GM12878 (cell line): ENCODE measurements around the gene BIN1. TPM values are rescaled to one million over a fixed set of nuclear protein-coding genes. Genes with fewer than 3 reads are reported as not detected.

Experiments
- ATAC-seq: fragments of 200-7000 bp; cut with Tn5 transposase; 3 replicates; pipeline ENCODE4 v1.9.1; 2020; ENCODE audit warnings: mild to moderate bottlenecking, moderate library complexity
- BruUV-seq: library from RNA; stranded (reverse); fragments of 400-500 nt; replicated peaks from 2 replicates; lab custom pipeline; 2021; lab: Mats Ljungman, UMichigan
- CTCF ChIA-PET: fragments of 300-600 bp; sonication (Branson Sonifier 250); formaldehyde crosslinking; extraction: SDS; loops from one replicate; lab custom pipeline; 2021; ENCODE audit warnings: inconsistent platforms; lab: Yijun Ruan, JAX
- POLR2A ChIA-PET: fragments of 350-600 bp; formaldehyde crosslinking; extraction: SDS; loops from one replicate; lab custom pipeline; 2021; ENCODE audit warnings: inconsistent platforms; lab: Charles Lee
- RAD21 ChIA-PET: fragments of 300-600 bp; sonication (Branson Sonifier 250); formaldehyde crosslinking; loops from one replicate; lab custom pipeline; 2023; ENCODE audit warnings: antibody characterized with exemption; ENCODE audit not compliant: unreplicated experiment; lab: Charles Lee
- SMC1A ChIA-PET: fragments of 300-600 bp; sonication (Branson Sonifier 250); formaldehyde crosslinking; loops from one replicate; lab custom pipeline; 2023; ENCODE audit not compliant: unreplicated experiment, uncharacterized antibody; lab: Charles Lee
- DNase-seq: peaks from one replicate; pipeline ENCODE4 v3.0.0-alpha.2; 2011; ENCODE audit warnings: low read depth, low spot score
- FAIRE-seq: peaks from 3 replicates; lab custom pipeline; 2011; peaks lifted over from hg19 to GRCh38; lab: Jason Lieb, UNC
- H2AFZ ChIP-seq: 2 replicates; pipeline ENCODE4 v1.6.0; 2011; ENCODE audit warnings: low read depth, low read length, control low read depth; ENCODE audit not compliant: control insufficient read depth
- H3K27ac ChIP-seq: 2 replicates; pipeline ENCODE4 v1.5.1; 2011; ENCODE audit warnings: control low read depth; ENCODE audit not compliant: control insufficient read depth, insufficient read depth
- H3K27me3 ChIP-seq, 2 experiments: replicated peaks in 1 of 2; 2 replicates each; pipeline versions ENCODE4 v1.6.0 to v1.6.1; 2011; ENCODE audit warnings: low read length in 1 of 2; ENCODE audit not compliant: control insufficient read depth in 2 of 2, insufficient read depth in 2 of 2
- H3K36me3 ChIP-seq, 2 experiments: 2 replicates each; pipeline ENCODE4 v1.5.1; 2011; ENCODE audit warnings: low read length in 1 of 2; ENCODE audit not compliant: control insufficient read depth in 2 of 2, insufficient read depth in 2 of 2
- H3K4me1 ChIP-seq: 2 replicates; pipeline ENCODE4 v1.6.1; 2011; ENCODE audit warnings: mild to moderate bottlenecking, low read length, moderate library complexity, mixed read lengths; ENCODE audit not compliant: control insufficient read depth, insufficient read depth
- H3K4me2 ChIP-seq: 2 replicates; pipeline ENCODE4 v1.6.0; 2011; ENCODE audit warnings: control low read depth; ENCODE audit not compliant: control insufficient read depth, insufficient read depth
- H3K4me3 ChIP-seq: fragments of 200-600 bp; sonication (generic); 2 replicates; pipeline ENCODE4 v1.5.1; 2016
- H3K79me2 ChIP-seq: 2 replicates; pipeline ENCODE4 v1.6.0; 2011; ENCODE audit warnings: low read length; ENCODE audit not compliant: control insufficient read depth, insufficient read depth
- H3K9ac ChIP-seq: 2 replicates; pipeline ENCODE4 v1.8.0; 2011; ENCODE audit warnings: low read length, control low read depth, mixed read lengths; ENCODE audit not compliant: control insufficient read depth, insufficient read depth
- H3K9me3 ChIP-seq: replicated peaks from 3 replicates; pipeline ENCODE4 v1.5.1; 2011; ENCODE audit warnings: mild to moderate bottlenecking, low read length; ENCODE audit not compliant: control insufficient read depth, insufficient read depth
- H4K20me1 ChIP-seq: 2 replicates; pipeline ENCODE4 v1.6.0; 2011; ENCODE audit not compliant: control insufficient read depth, insufficient read depth
- SIN3A ChIP-seq: IDR thresholded peaks from 2 replicates; pipeline ENCODE4 v1.6.1; 2012; ENCODE audit warnings: low read depth, low read length, improper control_type of control experiment
- WGBS: methylation state at CpG from one replicate; pipeline ENCODE4 v1.1.6; 2016; ENCODE audit warnings: low lambda C conversion rate; ENCODE audit not compliant: insufficient replicate concordance, insufficient coverage; ENCODE audit errors: missing lambda C conversion rate; 5-methylcytosine and 5-hydroxymethylcytosine counted together
- in situ Hi-C: fragments of 300-500 bp; cut with MboI; formaldehyde crosslinking; loops from 9 replicates; pipeline ENCODE4 v1.14.3; 2018; ENCODE audit warnings: mixed read lengths
- intact Hi-C: fragments of 100-400 bp; cut with micrococcal nuclease; formaldehyde crosslinking; loops from one replicate; pipeline ENCODE4 v1.14.2; 2022; ENCODE audit not compliant: unreplicated experiment
- polyA plus RNA-seq, 11 experiments: library from polyadenylated mRNA; depleted of rRNA in 4 of 11; unstranded in 6 of 11; stranded (reverse) in 5 of 11; fragments of >200 nt; fragmentation: Nextera tagmentation in 4 of 11; fragmentation: Illumina TruSeq in 1 of 11; extraction: Ambion mirVana in 4 of 11; extraction: Trizol in 1 of 11; gene quantifications; 1 replicate in 1 of 11; 2 replicates in 10 of 11; pipeline versions ENCODE4 v1.2.1 to v1.2.3, GENCODE V29; 2011 to 2016; ENCODE audit warnings: inconsistent platforms in 2 of 11, missing spikeins in 2 of 11, low read depth in 1 of 11
- total RNA-seq, 4 experiments: library from RNA; depleted of rRNA in 3 of 4; stranded (reverse); fragments of >200 nt in 3 of 4; fragmentation: Illumina TruSeq in 1 of 4; extraction: Trizol in 1 of 4; gene quantifications; 2 replicates each; pipeline versions ENCODE4 v1.2.1 to v1.2.3, GENCODE V29; 2013 to 2021
- TF ChIP-seq, protein P1 (sequence below): fragments of 450-650 bp; IDR thresholded peaks from 2 replicates; pipeline ENCODE4 v1.6.1; 2017; ENCODE audit warnings: borderline replicate concordance
- TF ChIP-seq, protein P2 (sequence below): IDR thresholded peaks from 2 replicates; pipeline ENCODE4 v1.6.1; 2011; ENCODE audit warnings: borderline replicate concordance, low read depth, mild to moderate bottlenecking, moderate library complexity, low read length; ENCODE audit not compliant: insufficient read depth, poor library complexity, severe bottlenecking
- TF ChIP-seq, protein P3 (sequence below): IDR thresholded peaks from 2 replicates; pipeline ENCODE4 v1.6.1; 2011; ENCODE audit warnings: mild to moderate bottlenecking, low read depth, low read length, moderate library complexity; ENCODE audit not compliant: insufficient replicate concordance
- TF ChIP-seq, protein P4 (sequence below): IDR thresholded peaks from 2 replicates; pipeline ENCODE4 v1.6.1; 2012; ENCODE audit warnings: low read depth, low read length, improper control_type of control experiment

BIN1 gene
- total and polyA plus RNA-seq, 10 of the 15 experiments (the other 5 are each of a cell fraction or from before 2014, with no cell fraction given) = 0.32 to 21.3 (median 11.2) TPM

DNA sequence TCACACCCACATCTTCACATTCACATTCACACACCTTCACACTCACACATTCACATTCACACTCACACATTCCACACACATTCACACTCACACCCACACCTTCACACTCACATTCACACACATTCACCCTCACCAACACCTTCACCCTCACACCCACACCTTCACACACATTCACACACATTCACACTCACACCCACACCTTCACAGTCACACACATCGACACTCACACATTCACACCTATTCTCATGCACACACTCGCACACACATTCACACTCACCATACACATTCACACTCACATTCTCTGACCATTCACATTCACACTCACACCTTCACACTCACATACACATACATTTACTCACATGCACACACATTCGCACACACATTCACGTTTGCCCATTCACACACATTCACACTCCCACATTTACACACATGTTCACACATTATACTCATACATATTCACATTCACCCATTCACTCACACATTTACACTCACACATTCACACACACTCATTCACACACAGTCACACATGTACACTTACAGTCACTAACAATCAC is 62.7 kb downstream of the BIN1 start:
- in situ Hi-C loops = no loop called here
- no peak overlapping the region for H3K4me3 ChIP-seq
- no peaks in the 10 kb centered on the region for H3K79me2 ChIP-seq
- no peaks in the 10 kb centered on the region for H3K36me3 ChIP-seq
- SMC1A ChIA-PET = no interaction called here
- no peak overlapping the region for H3K4me2 ChIP-seq
- no peak overlapping the region for H3K9ac ChIP-seq
- H4K20me1 ChIP-seq = no peaks in the 10 kb centered on the region
- RAD21 ChIA-PET = no interaction called here
- ATAC-seq (no peak), FAIRE-seq (peak; percentile 59), DNase-seq (no peak)
- WGBS = 75% methylated on average over 4 of the region's 4 CpGs
- BruUV-seq = no TSS peak
- H3K27ac ChIP-seq = no peak overlapping the region
- intact Hi-C loops = no loop called here
- TF ChIP-seq, protein P1, sequence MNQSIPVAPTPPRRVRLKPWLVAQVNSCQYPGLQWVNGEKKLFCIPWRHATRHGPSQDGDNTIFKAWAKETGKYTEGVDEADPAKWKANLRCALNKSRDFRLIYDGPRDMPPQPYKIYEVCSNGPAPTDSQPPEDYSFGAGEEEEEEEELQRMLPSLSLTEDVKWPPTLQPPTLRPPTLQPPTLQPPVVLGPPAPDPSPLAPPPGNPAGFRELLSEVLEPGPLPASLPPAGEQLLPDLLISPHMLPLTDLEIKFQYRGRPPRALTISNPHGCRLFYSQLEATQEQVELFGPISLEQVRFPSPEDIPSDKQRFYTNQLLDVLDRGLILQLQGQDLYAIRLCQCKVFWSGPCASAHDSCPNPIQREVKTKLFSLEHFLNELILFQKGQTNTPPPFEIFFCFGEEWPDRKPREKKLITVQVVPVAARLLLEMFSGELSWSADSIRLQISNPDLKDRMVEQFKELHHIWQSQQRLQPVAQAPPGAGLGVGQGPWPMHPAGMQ = 0 out of 2 replicates have a peak, but pooled peaks have one; percentile 5
- TF ChIP-seq, protein P2, sequence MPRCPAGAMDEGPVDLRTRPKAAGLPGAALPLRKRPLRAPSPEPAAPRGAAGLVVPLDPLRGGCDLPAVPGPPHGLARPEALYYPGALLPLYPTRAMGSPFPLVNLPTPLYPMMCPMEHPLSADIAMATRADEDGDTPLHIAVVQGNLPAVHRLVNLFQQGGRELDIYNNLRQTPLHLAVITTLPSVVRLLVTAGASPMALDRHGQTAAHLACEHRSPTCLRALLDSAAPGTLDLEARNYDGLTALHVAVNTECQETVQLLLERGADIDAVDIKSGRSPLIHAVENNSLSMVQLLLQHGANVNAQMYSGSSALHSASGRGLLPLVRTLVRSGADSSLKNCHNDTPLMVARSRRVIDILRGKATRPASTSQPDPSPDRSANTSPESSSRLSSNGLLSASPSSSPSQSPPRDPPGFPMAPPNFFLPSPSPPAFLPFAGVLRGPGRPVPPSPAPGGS = peak; percentile 77
- TF ChIP-seq, protein P3, sequence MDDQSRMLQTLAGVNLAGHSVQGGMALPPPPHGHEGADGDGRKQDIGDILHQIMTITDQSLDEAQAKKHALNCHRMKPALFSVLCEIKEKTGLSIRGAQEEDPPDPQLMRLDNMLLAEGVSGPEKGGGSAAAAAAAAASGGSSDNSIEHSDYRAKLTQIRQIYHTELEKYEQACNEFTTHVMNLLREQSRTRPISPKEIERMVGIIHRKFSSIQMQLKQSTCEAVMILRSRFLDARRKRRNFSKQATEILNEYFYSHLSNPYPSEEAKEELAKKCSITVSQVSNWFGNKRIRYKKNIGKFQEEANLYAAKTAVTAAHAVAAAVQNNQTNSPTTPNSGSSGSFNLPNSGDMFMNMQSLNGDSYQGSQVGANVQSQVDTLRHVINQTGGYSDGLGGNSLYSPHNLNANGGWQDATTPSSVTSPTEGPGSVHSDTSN = peak; percentile 16
- TF ChIP-seq, protein P4, sequence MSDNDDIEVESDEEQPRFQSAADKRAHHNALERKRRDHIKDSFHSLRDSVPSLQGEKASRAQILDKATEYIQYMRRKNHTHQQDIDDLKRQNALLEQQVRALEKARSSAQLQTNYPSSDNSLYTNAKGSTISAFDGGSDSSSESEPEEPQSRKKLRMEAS = no peak
- TF ChIP-seq SIN3A = no peak
- H3K4me1 ChIP-seq = peaks cover 10% of the 10 kb centered on the region
- no peaks in the 10 kb centered on the region for H3K27me3 ChIP-seq
- POLR2A ChIA-PET = no interaction called here
- no peak overlapping the region for H2AFZ ChIP-seq
- CTCF ChIA-PET = no interaction called here
- peaks cover 2% of the 10 kb centered on the region; the same call in 2 of the 3 replicates for H3K9me3 ChIP-seq
